Esophagus muscularis mucosa (tissue), 3 donors: Measurements from ENCODE around the gene TAF11L6.

Experiments
- CTCF ChIP-seq, 3 experiments: fragments of 200-600 bp in 2 of 3; fragments of 450-650 bp in 1 of 3; sonication (generic) in 2 of 3; IDR thresholded peaks; one replicate each; pipeline ENCODE4 v1.5.1; 2017 to 2019; ENCODE audit warnings: antibody characterized with exemption in 3 of 3, mild to moderate bottlenecking in 2 of 3, moderate library complexity in 1 of 3
- POLR2A ChIP-seq: fragments of 450-650 bp; IDR thresholded peaks from one replicate; pipeline ENCODE4 v1.6.1; 2017; ENCODE audit warnings: antibody characterized with exemption, moderate library complexity, mild to moderate bottlenecking, low read depth

- TF ChIP-seq CTCF (IDR thresholded peaks at IDR 0.05): no peak
- TF ChIP-seq POLR2A: no peak
Measured at GRCh38 chr5:17487174-17487512, 41.3 kb upstream of the TAF11L6 start.
